ENCODE measurements around the gene GTF3C4.

The GTF3C4 gene

GRCh38 chr9:132637801-132638200 lies 32.5 kb upstream of the GTF3C4 start:
- TF ChIP-seq CTCF (IDR thresholded peaks at IDR 0.05; ENCODE audit: low read depth, low read length): no peak
- no peak for DNase-seq (ENCODE audit: low read depth in 2 of 2)
- H3K4me3 ChIP-seq (replicated peaks in 1 of 2; ENCODE audit: low read depth in 2 of 2, low read length in 2 of 2): no peak overlapping the region

GRCh38 chr9:132638240-132638639 lies 32.0 kb upstream of the GTF3C4 start:
- peak in 1 of 2 donors; percentile 20 for DNase-seq (ENCODE audit: low read depth in 2 of 2)
- no peak overlapping the region for H3K4me3 ChIP-seq (replicated peaks in 1 of 2; ENCODE audit: low read depth in 2 of 2, low read length in 2 of 2)
- TF ChIP-seq CTCF (IDR thresholded peaks at IDR 0.05; ENCODE audit: low read depth, low read length): no peak

- no peak for TF ChIP-seq CTCF (IDR thresholded peaks at IDR 0.05; ENCODE audit: low read depth, low read length)
- DNase-seq (ENCODE audit: low read depth in 2 of 2): no peak
- no peak overlapping the region for H3K4me3 ChIP-seq (replicated peaks in 1 of 2; ENCODE audit: low read depth in 2 of 2, low read length in 2 of 2)
Measured at GRCh38 chr9:132639322-132639721, 30.9 kb upstream of the GTF3C4 start.

- no peak for TF ChIP-seq CTCF (IDR thresholded peaks at IDR 0.05; ENCODE audit: low read depth, low read length)
- no peak for DNase-seq (ENCODE audit: low read depth in 2 of 2)
- H3K4me3 ChIP-seq (replicated peaks in 1 of 2; ENCODE audit: low read depth in 2 of 2, low read length in 2 of 2): no peak overlapping the region
Measured at GRCh38 chr9:132641216-132641615, 29.0 kb upstream of the GTF3C4 start.

- DNase-seq (ENCODE audit: low read depth in 2 of 2): no peak
- TF ChIP-seq CTCF (IDR thresholded peaks at IDR 0.05; ENCODE audit: low read depth, low read length): no peak
Measured at GRCh38 chr9:132644251-132644650, 26.0 kb upstream of the GTF3C4 start.

GRCh38 chr9:132645306-132645705 lies 25.0 kb upstream of the GTF3C4 start:
- DNase-seq (ENCODE audit: low read depth in 2 of 2): no peak
- no peak for TF ChIP-seq CTCF (IDR thresholded peaks at IDR 0.05; ENCODE audit: low read depth, low read length)
- no peak overlapping the region for H3K4me3 ChIP-seq (replicated peaks in 1 of 2; ENCODE audit: low read depth in 2 of 2, low read length in 2 of 2)

More at GRCh38 chr9:132644251-132644650, 26.0 kb upstream of the GTF3C4 start:
- no peak overlapping the region for H3K4me3 ChIP-seq (replicated peaks in 1 of 2; ENCODE audit: low read depth in 2 of 2, low read length in 2 of 2)

GRCh38 chr9:132645711-132646110 lies 24.6 kb upstream of the GTF3C4 start:
- H3K4me3 ChIP-seq (replicated peaks in 1 of 2; ENCODE audit: low read depth in 2 of 2, low read length in 2 of 2): no peak overlapping the region
- TF ChIP-seq CTCF (IDR thresholded peaks at IDR 0.05; ENCODE audit: low read depth, low read length): no peak
- no peak for DNase-seq (ENCODE audit: low read depth in 2 of 2)
